Coronary artery (tissue), 2 donors: ENCODE data around the gene UNC13C.

Source experiments
- DNase-seq: peaks from one replicate; pipeline ENCODE4 v3.0.0-alpha.2; 2017; ENCODE audit warnings: low spot score
- H3K27ac ChIP-seq, 2 donors: fragments of 200-600 bp; sonication (generic); one replicate each; pipeline ENCODE4 v1.5.1; 2016 to 2019
- H3K4me3 ChIP-seq: fragments of 200-600 bp; sonication (generic); 2 replicates; pipeline ENCODE4 v1.5.1; 2016; ENCODE audit warnings: mild to moderate bottlenecking, moderate library complexity
- TF ChIP-seq, protein P1 (sequence below): fragments of 200-600 bp; sonication (generic); IDR thresholded peaks from one replicate; pipeline ENCODE4 v1.5.1; 2019; ENCODE audit warnings: antibody characterized with exemption

Gene UNC13C

DNA sequence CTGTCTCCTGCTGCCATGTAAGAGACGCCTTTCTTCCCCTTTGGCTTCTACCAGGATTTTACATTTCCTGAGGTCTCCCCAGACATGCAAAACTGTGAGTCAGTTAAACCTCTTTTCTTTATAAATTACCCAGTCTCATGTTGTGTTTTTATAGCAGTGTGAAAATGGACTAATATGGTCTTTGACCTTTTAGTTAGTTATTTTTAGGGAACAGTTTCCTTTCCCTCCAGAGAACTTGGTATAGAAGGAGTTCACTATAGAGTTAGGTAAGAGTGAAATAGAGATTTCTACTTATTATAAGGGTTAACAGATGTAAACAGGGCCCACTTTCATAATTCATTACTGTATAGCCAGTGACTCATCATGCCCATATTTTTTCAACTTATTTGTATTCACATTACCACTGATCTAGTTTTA is 170.9 kb downstream of the UNC13C start:
- Histone ChIP-seq H3K4me3 (no peak overlapping the region), H3K27ac (no peak overlapping the region)
- DNase-seq: no peak
- TF ChIP-seq, protein P1, sequence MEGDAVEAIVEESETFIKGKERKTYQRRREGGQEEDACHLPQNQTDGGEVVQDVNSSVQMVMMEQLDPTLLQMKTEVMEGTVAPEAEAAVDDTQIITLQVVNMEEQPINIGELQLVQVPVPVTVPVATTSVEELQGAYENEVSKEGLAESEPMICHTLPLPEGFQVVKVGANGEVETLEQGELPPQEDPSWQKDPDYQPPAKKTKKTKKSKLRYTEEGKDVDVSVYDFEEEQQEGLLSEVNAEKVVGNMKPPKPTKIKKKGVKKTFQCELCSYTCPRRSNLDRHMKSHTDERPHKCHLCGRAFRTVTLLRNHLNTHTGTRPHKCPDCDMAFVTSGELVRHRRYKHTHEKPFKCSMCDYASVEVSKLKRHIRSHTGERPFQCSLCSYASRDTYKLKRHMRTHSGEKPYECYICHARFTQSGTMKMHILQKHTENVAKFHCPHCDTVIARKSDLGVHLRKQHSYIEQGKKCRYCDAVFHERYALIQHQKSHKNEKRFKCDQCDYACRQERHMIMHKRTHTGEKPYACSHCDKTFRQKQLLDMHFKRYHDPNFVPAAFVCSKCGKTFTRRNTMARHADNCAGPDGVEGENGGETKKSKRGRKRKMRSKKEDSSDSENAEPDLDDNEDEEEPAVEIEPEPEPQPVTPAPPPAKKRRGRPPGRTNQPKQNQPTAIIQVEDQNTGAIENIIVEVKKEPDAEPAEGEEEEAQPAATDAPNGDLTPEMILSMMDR: no peak

DNA sequence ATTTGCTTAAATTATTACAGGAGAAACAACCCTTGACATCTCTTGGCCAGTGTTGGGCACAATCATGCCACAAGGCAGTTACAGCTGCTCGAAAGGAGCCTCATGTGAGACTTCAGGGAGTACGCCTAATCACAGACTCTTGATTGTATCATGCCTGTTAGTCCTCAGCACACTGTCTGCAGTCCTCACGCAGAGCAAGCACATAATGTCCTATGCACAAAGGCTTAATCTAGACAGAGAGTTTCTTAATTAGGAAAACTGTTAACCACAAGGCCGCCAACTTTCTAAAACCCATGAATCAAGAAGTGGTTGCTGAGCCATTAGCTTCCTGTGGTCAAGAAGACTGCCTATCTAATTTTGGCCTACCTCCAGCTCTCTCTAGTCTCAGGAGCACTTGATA is 172.0 kb downstream of the UNC13C start:
- H3K4me3 ChIP-seq: no peak overlapping the region
- no peak overlapping the region for H3K27ac ChIP-seq
- TF ChIP-seq, protein P1: no peak
- no peak for DNase-seq

DNA sequence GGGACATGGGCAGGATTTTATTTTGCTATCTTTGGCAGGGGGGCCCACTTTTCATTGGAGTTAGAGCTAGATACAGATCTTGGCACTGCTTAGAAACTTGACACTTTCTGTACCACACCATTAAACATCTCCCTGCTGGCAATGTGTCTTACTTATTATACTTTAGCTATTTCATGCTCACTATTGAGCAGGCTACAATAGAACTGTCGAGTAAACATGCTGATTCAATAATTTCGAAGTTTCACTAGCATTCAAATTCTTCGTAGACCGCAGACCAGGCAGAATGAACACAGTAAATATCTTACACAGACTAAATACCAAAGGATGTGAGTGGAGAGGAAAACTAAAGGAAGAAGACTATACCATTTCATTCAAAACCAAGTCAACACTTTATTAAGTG is 180.8 kb downstream of the UNC13C start:
- DNase-seq: no peak
- TF ChIP-seq, protein P1: no peak
- no peak overlapping the region for H3K27ac ChIP-seq
- no peak overlapping the region for H3K4me3 ChIP-seq

DNA sequence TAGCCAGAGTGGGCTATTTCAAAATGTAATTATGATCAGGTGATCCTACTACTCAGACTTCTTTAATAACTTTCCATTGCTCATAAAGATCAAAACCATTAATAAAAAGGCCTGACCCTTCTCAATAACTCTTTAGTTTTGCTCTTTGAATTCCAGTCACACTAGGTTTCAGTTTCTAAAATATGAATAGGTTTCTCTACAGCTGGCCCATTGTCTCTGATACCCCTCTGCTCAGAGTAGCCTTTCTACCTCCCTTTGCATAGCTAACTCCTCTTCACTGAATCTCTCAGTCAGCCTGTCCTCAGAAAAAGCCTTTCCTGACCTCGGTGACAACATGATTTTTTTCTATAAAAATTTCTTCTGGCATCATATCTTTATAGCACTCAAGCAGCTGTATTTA is 209.1 kb downstream of the UNC13C start:
- TF ChIP-seq, protein P1: no peak

DNA sequence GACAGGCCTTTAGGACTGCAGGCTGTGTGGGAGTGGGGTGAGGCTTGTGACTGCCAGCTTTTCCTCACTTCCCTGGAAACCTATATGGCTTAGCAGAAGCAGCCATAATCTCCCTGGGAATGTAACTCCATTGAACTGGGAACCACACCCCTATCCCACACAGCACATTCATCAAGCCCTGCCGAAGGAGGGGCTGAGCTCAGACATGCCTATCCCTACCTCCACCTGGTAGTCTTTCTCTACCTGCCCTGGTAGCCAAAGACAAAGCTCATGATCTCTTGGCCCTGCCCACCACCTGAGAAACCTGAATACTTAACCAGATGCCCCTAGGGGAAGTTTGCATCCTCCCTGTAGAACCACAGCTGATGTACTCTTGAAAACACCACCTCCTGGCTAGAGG is 219.8 kb downstream of the UNC13C start:
- no peak for DNase-seq
- Histone ChIP-seq H3K4me3 (no peak overlapping the region), H3K27ac (no peak overlapping the region)
- TF ChIP-seq, protein P1: no peak

More for the DNA sequence above, 209.1 kb downstream of the UNC13C start:
- Histone ChIP-seq H3K4me3 (no peak overlapping the region), H3K27ac (no peak overlapping the region)
- no peak for DNase-seq

DNA sequence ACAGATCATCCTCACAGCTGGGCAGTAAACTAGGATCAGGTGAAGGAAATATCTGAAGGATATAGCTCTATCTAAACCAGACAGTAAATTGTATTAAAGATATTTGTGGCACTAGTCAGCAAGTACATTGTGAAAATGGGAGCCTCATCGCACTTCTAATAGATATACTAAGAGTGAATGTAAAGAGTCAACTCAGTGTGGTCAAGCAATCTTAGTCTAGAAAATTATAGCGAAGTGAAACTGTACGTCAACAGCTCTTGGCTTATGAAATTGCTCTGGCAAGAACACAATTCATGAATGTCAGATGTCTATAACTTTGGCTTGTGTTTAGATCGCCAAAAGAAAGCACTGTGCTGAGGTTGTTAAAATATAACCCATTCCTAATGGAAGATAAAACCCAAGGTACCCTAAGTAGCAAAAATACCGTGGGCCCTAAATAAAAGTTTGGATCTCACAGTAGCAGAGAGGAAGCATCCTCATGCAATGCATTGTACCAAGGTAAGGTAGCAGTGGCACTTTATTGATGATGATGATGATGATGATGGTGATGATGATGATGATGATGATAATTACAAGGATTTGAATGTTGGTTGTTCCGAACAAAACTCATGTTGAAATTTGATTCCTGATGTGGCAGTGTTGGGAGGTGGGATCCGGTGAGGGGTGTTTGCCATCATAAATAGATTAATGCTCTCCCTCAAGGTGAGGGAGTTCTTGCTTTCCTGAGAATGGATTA is 228.5 kb downstream of the UNC13C start:
- no peak for DNase-seq
- TF ChIP-seq, protein P1: no peak
- Histone ChIP-seq H3K27ac (no peak overlapping the region), H3K4me3 (no peak overlapping the region)

DNA sequence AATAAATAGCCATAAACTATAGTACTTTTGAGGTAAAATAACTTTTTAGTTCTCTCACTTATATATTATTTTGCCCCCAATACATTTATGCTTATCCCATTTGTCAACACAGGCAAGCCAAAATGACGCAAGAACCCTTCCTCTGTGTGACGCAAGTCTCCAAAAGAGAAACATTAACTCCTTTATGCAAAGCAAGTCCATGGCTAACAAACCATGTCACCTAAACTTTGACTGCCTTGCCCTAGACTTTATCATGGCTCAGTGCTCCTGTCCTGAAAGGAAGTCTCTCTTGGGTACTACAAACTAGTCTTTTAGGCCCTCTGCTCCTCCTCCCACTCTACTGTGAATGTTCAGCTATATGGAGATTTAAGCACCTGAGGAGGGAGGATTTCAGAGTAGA is 230.5 kb downstream of the UNC13C start:
- TF ChIP-seq, protein P1: no peak
- Histone ChIP-seq H3K4me3 (no peak overlapping the region), H3K27ac (no peak overlapping the region)
- DNase-seq: no peak
